ENCODE measurements around the gene NOL11.

DNA sequence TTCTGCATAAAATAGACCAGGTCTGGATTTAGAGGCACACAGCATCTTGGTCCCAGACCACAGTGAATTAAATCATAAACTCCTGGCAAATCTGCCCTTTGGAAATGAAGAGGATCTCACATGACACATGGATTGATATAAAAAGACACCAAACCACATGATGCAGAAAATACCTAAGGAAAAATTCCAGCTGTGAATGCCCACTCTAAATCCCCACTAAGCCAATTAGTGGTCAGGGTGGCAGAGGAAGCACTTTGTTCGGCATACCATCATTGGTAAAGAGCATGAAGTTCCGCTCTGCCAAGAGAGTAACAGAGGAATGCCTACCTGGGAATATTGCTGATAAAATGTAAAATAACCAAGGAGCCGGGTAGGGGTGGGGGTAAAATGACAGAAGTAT lies 32.4 kb upstream of the NOL11 start:
- TF ChIP-seq, protein P1, sequence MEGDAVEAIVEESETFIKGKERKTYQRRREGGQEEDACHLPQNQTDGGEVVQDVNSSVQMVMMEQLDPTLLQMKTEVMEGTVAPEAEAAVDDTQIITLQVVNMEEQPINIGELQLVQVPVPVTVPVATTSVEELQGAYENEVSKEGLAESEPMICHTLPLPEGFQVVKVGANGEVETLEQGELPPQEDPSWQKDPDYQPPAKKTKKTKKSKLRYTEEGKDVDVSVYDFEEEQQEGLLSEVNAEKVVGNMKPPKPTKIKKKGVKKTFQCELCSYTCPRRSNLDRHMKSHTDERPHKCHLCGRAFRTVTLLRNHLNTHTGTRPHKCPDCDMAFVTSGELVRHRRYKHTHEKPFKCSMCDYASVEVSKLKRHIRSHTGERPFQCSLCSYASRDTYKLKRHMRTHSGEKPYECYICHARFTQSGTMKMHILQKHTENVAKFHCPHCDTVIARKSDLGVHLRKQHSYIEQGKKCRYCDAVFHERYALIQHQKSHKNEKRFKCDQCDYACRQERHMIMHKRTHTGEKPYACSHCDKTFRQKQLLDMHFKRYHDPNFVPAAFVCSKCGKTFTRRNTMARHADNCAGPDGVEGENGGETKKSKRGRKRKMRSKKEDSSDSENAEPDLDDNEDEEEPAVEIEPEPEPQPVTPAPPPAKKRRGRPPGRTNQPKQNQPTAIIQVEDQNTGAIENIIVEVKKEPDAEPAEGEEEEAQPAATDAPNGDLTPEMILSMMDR (IDR thresholded peaks at IDR 0.05): no peak
- TF ChIP-seq POLR2A (IDR thresholded peaks at IDR 0.05) (no peak), POLR2AphosphoS5 (IDR thresholded peaks at IDR 0.05; ENCODE audit: insufficient read depth in 1 of 2, low read depth in 1 of 2) (no peak)

Measured in vagina (tissue), 2 donors.